Measurements from ENCODE around the gene JPH2.

- TF ChIP-seq GABPA (IDR thresholded peaks at IDR 0.05; ENCODE audit: low read depth) (no peak), POLR2AphosphoS5 (IDR thresholded peaks at IDR 0.05; ENCODE audit: low read depth) (no peak), CTCF (IDR thresholded peaks at IDR 0.05; ENCODE audit: insufficient read depth, low read length) (no peak), REST (IDR thresholded peaks at IDR 0.05; ENCODE audit: insufficient replicate concordance, low read depth) (no peak), SPI1 (IDR thresholded peaks at IDR 0.05; ENCODE audit: borderline replicate concordance, low read depth) (no peak)
Measured at GRCh38 chr20:44204156-44204831, 17.3 kb upstream of the JPH2 start.

Measured in HL-60 (cell line).